Osteoblast (primary cell): ENCODE data around the gene SMAD3. TPM values are rescaled to one million over a fixed set of nuclear protein-coding genes. Genes with fewer than 3 reads are reported as not detected.

Source experiments
- DNase-seq: peaks from one replicate; pipeline ENCODE4 v3.0.0; 2011; ENCODE audit warnings: low spot score, mixed read lengths; ENCODE audit not compliant: insufficient read length; ENCODE audit errors: missing footprints
- H2AFZ ChIP-seq: 2 replicates; pipeline ENCODE4 v1.6.0; 2011; ENCODE audit warnings: mild to moderate bottlenecking, low read length
- H3K27ac ChIP-seq: 2 replicates; pipeline ENCODE4 v1.5.1; 2011; ENCODE audit warnings: mild to moderate bottlenecking, low read depth, low read length, moderate library complexity
- H3K27me3 ChIP-seq: 2 replicates; pipeline ENCODE4 v1.6.0; 2012; ENCODE audit warnings: mild to moderate bottlenecking, control low read depth, inconsistent platforms, low read length, moderate library complexity; ENCODE audit not compliant: insufficient read depth
- H3K36me3 ChIP-seq: 2 replicates; pipeline ENCODE4 v1.5.1; 2011; ENCODE audit warnings: mild to moderate bottlenecking, low read length, control low read depth, moderate library complexity; ENCODE audit not compliant: insufficient read depth
- H3K4me1 ChIP-seq: 2 replicates; pipeline ENCODE4 v1.5.1; 2011; ENCODE audit warnings: mild to moderate bottlenecking, low read length, control low read depth, moderate library complexity; ENCODE audit not compliant: insufficient read depth
- H3K4me2 ChIP-seq: 2 replicates; pipeline ENCODE4 v1.6.0; 2011; ENCODE audit warnings: mild to moderate bottlenecking, low read length; ENCODE audit not compliant: insufficient read depth
- H3K4me3 ChIP-seq: fragments of 200-600 bp; sonication (generic); 3 replicates; pipeline ENCODE4 v1.5.1; 2012; ENCODE audit warnings: mild to moderate bottlenecking, low read length, inconsistent platforms; ENCODE audit not compliant: insufficient read depth
- H3K79me2 ChIP-seq: 2 replicates; pipeline ENCODE4 v1.6.0; 2012; ENCODE audit warnings: mild to moderate bottlenecking, low read length, control low read depth, inconsistent platforms; ENCODE audit not compliant: insufficient read depth
- H3K9me3 ChIP-seq: 2 replicates; pipeline ENCODE4 v1.5.1; 2011; ENCODE audit warnings: low read depth, low read length, control low read depth
- H4K20me1 ChIP-seq: 2 replicates; pipeline ENCODE4 v1.6.0; 2012; ENCODE audit warnings: mild to moderate bottlenecking, low read length, control low read depth; ENCODE audit not compliant: insufficient read depth
- CTCF ChIP-seq: IDR thresholded peaks from 2 replicates; pipeline ENCODE4 v1.5.1; 2011; ENCODE audit warnings: mild to moderate bottlenecking, low read depth, low read length, moderate library complexity; ENCODE audit errors: extremely low read depth
- total RNA-seq: library from RNA; depleted of rRNA; stranded (reverse); fragments of >200 nt; gene quantifications from 2 replicates; pipeline ENCODE4 v1.2.3, GENCODE V29; 2012

The SMAD3 gene
- total RNA-seq, 1 donor = 60.1 TPM

- no peak overlapping the region for H2AFZ ChIP-seq
- H3K79me2 ChIP-seq = peaks cover 96% of the 10 kb centered on the region
- H3K4me1 ChIP-seq = peaks cover 79% of the 10 kb centered on the region
- H3K27ac ChIP-seq = peak overlapping the region; percentile 99
- no peak overlapping the region for H3K4me2 ChIP-seq
- H3K9me3 ChIP-seq = no peaks in the 10 kb centered on the region
- no peaks in the 10 kb centered on the region for H4K20me1 ChIP-seq
- peaks cover 45% of the 10 kb centered on the region for H3K36me3 ChIP-seq
- no peaks in the 10 kb centered on the region for H3K27me3 ChIP-seq
- no peak for DNase-seq
- TF ChIP-seq CTCF = peak; percentile 8
- no peak overlapping the region for H3K4me3 ChIP-seq
Measured at GRCh38 chr15:67116742-67117141, 51.3 kb downstream of the SMAD3 start.

- H3K4me2 ChIP-seq = peak overlapping the region; percentile 29
- peaks cover 48% of the 10 kb centered on the region for H3K36me3 ChIP-seq
- no peak for TF ChIP-seq CTCF
- H3K9me3 ChIP-seq = no peaks in the 10 kb centered on the region
- H3K4me1 ChIP-seq = peaks cover 84% of the 10 kb centered on the region
- H2AFZ ChIP-seq = no peak overlapping the region
- peaks cover 98% of the 10 kb centered on the region for H3K79me2 ChIP-seq
- H4K20me1 ChIP-seq = no peaks in the 10 kb centered on the region
- H3K27ac ChIP-seq = peak overlapping the region; percentile 99
- DNase-seq = no peak
- no peaks in the 10 kb centered on the region for H3K27me3 ChIP-seq
- peak overlapping the region; percentile 12 for H3K4me3 ChIP-seq
Measured at GRCh38 chr15:67117370-67117769, 52.0 kb downstream of the SMAD3 start.

GRCh38 chr15:67118808-67119207, 53.4 kb downstream of the SMAD3 start:
- Histone ChIP-seq H3K27ac (peak overlapping the region; percentile 99), H3K27me3 (no peaks in the 10 kb centered on the region), H4K20me1 (no peaks in the 10 kb centered on the region), H3K9me3 (no peaks in the 10 kb centered on the region), H2AFZ (no peak overlapping the region), H3K4me3 (no peak overlapping the region), H3K79me2 (peaks cover 98% of the 10 kb centered on the region), H3K36me3 (peaks cover 53% of the 10 kb centered on the region), H3K4me2 (no peak overlapping the region), H3K4me1 (peaks cover 90% of the 10 kb centered on the region)
- DNase-seq = no peak
- no peak for TF ChIP-seq CTCF

GRCh38 chr15:67119238-67119846, 53.9 kb downstream of the SMAD3 start:
- Histone ChIP-seq H3K27me3 (no peaks in the 10 kb centered on the region), H3K4me1 (peaks cover 93% of the 10 kb centered on the region), H3K27ac (peak overlapping the region; percentile 99), H3K36me3 (peaks cover 52% of the 10 kb centered on the region), H3K9me3 (no peaks in the 10 kb centered on the region), H3K4me3 (no peak overlapping the region), H3K4me2 (no peak overlapping the region), H3K79me2 (peaks cover 98% of the 10 kb centered on the region), H2AFZ (no peak overlapping the region), H4K20me1 (no peaks in the 10 kb centered on the region)
- DNase-seq = no peak
- TF ChIP-seq CTCF = no peak
